Measurements from ENCODE around the gene ARL14EP. TPM values are rescaled to one million over a fixed set of nuclear protein-coding genes. Genes with fewer than 3 reads are reported as not detected.

ARL14EP gene
- 7.9 and 13.4 TPM in 2 replicates for total RNA-seq

DNA sequence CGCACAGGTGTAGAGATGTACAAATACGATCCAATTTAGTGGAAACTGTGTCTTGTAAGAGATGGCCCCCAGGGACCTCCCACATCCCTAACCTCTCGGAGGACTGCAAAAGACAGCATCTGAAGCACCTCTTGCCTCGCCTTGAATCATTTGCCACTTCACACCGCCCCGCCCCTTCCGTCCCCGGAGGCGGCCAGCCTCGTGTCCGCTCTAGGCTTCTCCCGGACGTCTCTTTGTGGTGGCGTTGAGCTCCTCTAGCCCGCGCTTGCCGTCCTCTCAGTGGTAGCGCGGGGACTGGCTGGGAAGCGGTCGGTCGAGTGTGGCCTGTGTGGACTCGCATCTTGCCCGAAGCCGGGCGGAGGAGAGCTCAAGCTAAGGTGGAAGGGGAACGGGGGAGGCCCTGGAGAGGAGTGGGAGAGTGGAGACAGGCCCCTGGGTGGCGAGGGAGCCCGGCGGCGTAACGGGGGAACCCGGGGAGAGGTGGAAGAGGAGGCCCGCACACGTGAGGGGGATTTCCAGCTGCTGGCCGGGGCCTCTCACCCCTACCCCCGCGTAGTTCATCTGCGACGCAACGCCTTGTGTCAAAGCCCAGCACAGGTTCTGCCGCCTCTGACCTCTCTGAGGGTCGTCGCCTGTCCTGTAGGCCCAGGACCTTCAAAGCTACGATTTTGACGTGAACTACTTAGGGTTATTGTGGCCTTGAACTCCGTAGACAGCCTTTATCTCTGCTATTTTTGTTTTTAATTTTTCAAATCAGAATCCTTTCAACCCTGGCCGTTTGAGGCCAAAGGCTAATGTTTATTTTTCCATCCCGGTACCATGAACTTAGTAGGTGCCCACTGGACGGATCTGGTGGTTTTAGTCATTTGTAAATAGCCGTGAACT is at the start of gene ARL14EP:
Gene ARL14EP, plus strand, starts transcription at position 279 of the 885 bp plus-strand sequence. CDS start 7,845 bp downstream, outside the sequence.

Other genes starting within 250 kb of the ARL14EP start
- gene FSHB, start 92.1 kb upstream of the ARL14EP start, total RNA-seq, result not detected in 2 replicates